GM12878 (cell line): Measurements from ENCODE around the gene CA6. TPM values are rescaled to one million over a fixed set of nuclear protein-coding genes. Genes with fewer than 3 reads are reported as not detected.

Experiments used
- ATAC-seq: fragments of 200-7000 bp; cut with Tn5 transposase; 3 replicates; pipeline ENCODE4 v1.9.1; 2020; ENCODE audit warnings: mild to moderate bottlenecking, moderate library complexity
- BruUV-seq: library from RNA; stranded (reverse); fragments of 400-500 nt; replicated peaks from 2 replicates; lab custom pipeline; 2021; lab: Mats Ljungman, UMichigan
- CTCF ChIA-PET: fragments of 300-600 bp; sonication (Branson Sonifier 250); formaldehyde crosslinking; extraction: SDS; loops from one replicate; lab custom pipeline; 2021; ENCODE audit warnings: inconsistent platforms; lab: Yijun Ruan, JAX
- POLR2A ChIA-PET: fragments of 350-600 bp; formaldehyde crosslinking; extraction: SDS; loops from one replicate; lab custom pipeline; 2021; ENCODE audit warnings: inconsistent platforms; lab: Charles Lee
- RAD21 ChIA-PET: fragments of 300-600 bp; sonication (Branson Sonifier 250); formaldehyde crosslinking; loops from one replicate; lab custom pipeline; 2023; ENCODE audit warnings: antibody characterized with exemption; ENCODE audit not compliant: unreplicated experiment; lab: Charles Lee
- SMC1A ChIA-PET: fragments of 300-600 bp; sonication (Branson Sonifier 250); formaldehyde crosslinking; loops from one replicate; lab custom pipeline; 2023; ENCODE audit not compliant: unreplicated experiment, uncharacterized antibody; lab: Charles Lee
- DNase-seq: peaks from one replicate; pipeline ENCODE4 v3.0.0-alpha.2; 2011; ENCODE audit warnings: low read depth, low spot score
- FAIRE-seq: peaks from 3 replicates; lab custom pipeline; 2011; peaks lifted over from hg19 to GRCh38; lab: Jason Lieb, UNC
- H2AFZ ChIP-seq: 2 replicates; pipeline ENCODE4 v1.6.0; 2011; ENCODE audit warnings: low read depth, low read length, control low read depth; ENCODE audit not compliant: control insufficient read depth
- H3K27ac ChIP-seq: 2 replicates; pipeline ENCODE4 v1.5.1; 2011; ENCODE audit warnings: control low read depth; ENCODE audit not compliant: control insufficient read depth, insufficient read depth
- H3K27me3 ChIP-seq, 2 experiments: replicated peaks in 1 of 2; 2 replicates each; pipeline versions ENCODE4 v1.6.0 to v1.6.1; 2011; ENCODE audit warnings: low read length in 1 of 2; ENCODE audit not compliant: control insufficient read depth in 2 of 2, insufficient read depth in 2 of 2
- H3K36me3 ChIP-seq, 2 experiments: 2 replicates each; pipeline ENCODE4 v1.5.1; 2011; ENCODE audit warnings: low read length in 1 of 2; ENCODE audit not compliant: control insufficient read depth in 2 of 2, insufficient read depth in 2 of 2
- H3K4me1 ChIP-seq: 2 replicates; pipeline ENCODE4 v1.6.1; 2011; ENCODE audit warnings: mild to moderate bottlenecking, low read length, moderate library complexity, mixed read lengths; ENCODE audit not compliant: control insufficient read depth, insufficient read depth
- H3K4me2 ChIP-seq: 2 replicates; pipeline ENCODE4 v1.6.0; 2011; ENCODE audit warnings: control low read depth; ENCODE audit not compliant: control insufficient read depth, insufficient read depth
- H3K4me3 ChIP-seq: fragments of 200-600 bp; sonication (generic); 2 replicates; pipeline ENCODE4 v1.5.1; 2016
- H3K79me2 ChIP-seq: 2 replicates; pipeline ENCODE4 v1.6.0; 2011; ENCODE audit warnings: low read length; ENCODE audit not compliant: control insufficient read depth, insufficient read depth
- H3K9ac ChIP-seq: 2 replicates; pipeline ENCODE4 v1.8.0; 2011; ENCODE audit warnings: low read length, control low read depth, mixed read lengths; ENCODE audit not compliant: control insufficient read depth, insufficient read depth
- H3K9me3 ChIP-seq: replicated peaks from 3 replicates; pipeline ENCODE4 v1.5.1; 2011; ENCODE audit warnings: mild to moderate bottlenecking, low read length; ENCODE audit not compliant: control insufficient read depth, insufficient read depth
- H4K20me1 ChIP-seq: 2 replicates; pipeline ENCODE4 v1.6.0; 2011; ENCODE audit not compliant: control insufficient read depth, insufficient read depth
- FOS ChIP-seq: IDR thresholded peaks from 3 replicates; pipeline ENCODE4 v1.6.1; 2011; ENCODE audit warnings: borderline replicate concordance; ENCODE audit not compliant: insufficient read length; ENCODE audit errors: extremely low read depth
- HCFC1 ChIP-seq: fragments of 150-350 bp; IDR thresholded peaks from 2 replicates; pipeline ENCODE4 v1.6.1; 2014; ENCODE audit warnings: low read length
- HDAC2 ChIP-seq: fragments of 200-600 bp; sonication (generic); IDR thresholded peaks from 2 replicates; pipeline ENCODE4 v1.6.1; 2017
- KAT2A ChIP-seq: conservative IDR thresholded peaks from 2 replicates; pipeline ENCODE4 v1.6.1; 2011; ENCODE audit warnings: low read depth, low read length; ENCODE audit not compliant: control insufficient read depth
- MXI1 ChIP-seq: fragments of 150-350 bp; IDR thresholded peaks from 2 replicates; pipeline ENCODE4 v1.6.1; 2011; ENCODE audit warnings: low read depth, mild to moderate bottlenecking, inconsistent platforms, low read length, improper control_type of control experiment
- NBN ChIP-seq: fragments of 450-650 bp; IDR thresholded peaks from 2 replicates; pipeline ENCODE4 v1.6.1; 2016
- POLR2A ChIP-seq: IDR thresholded peaks from 2 replicates; pipeline ENCODE4 v1.6.1; 2011; ENCODE audit warnings: low read depth, mild to moderate bottlenecking, low read length
- RBBP5 ChIP-seq: fragments of 200-600 bp; sonication (generic); conservative IDR thresholded peaks from 2 replicates; pipeline ENCODE4 v1.6.1; 2016
- RFX5 ChIP-seq: IDR thresholded peaks from 2 replicates; pipeline ENCODE4 v1.6.1; 2011; ENCODE audit warnings: low read depth, low read length, improper control_type of control experiment
- SIX5 ChIP-seq: IDR thresholded peaks from 2 replicates; pipeline ENCODE4 v1.6.1; 2011; ENCODE audit warnings: mild to moderate bottlenecking, low read depth, low read length, moderate library complexity; ENCODE audit not compliant: severe bottlenecking
- SREBF1 ChIP-seq: IDR thresholded peaks from 2 replicates; pipeline ENCODE4 v1.6.1; 2012; ENCODE audit warnings: mild to moderate bottlenecking, low read length
- SUPT20H ChIP-seq: IDR thresholded peaks from 2 replicates; pipeline ENCODE4 v1.6.1; 2011; ENCODE audit warnings: low read depth, mild to moderate bottlenecking, low read length, moderate library complexity, borderline replicate concordance; ENCODE audit not compliant: control insufficient read depth
- TAF1 ChIP-seq: IDR thresholded peaks from 2 replicates; pipeline ENCODE4 v1.6.1; 2011; ENCODE audit warnings: mild to moderate bottlenecking, low read depth, low read length, borderline replicate concordance
- TBL1XR1 ChIP-seq: IDR thresholded peaks from 2 replicates; pipeline ENCODE4 v1.6.1; 2012; ENCODE audit warnings: low read depth, low read length, improper control_type of control experiment
- TCF12 ChIP-seq: IDR thresholded peaks from 2 replicates; pipeline ENCODE4 v1.6.1; 2011; ENCODE audit warnings: low read depth, mild to moderate bottlenecking, low read length
- TCF7 ChIP-seq: IDR thresholded peaks from 2 replicates; pipeline ENCODE4 v1.6.1; 2014; ENCODE audit warnings: antibody characterized with exemption, borderline replicate concordance
- WGBS: methylation state at CpG from one replicate; pipeline ENCODE4 v1.1.6; 2016; ENCODE audit warnings: low lambda C conversion rate; ENCODE audit not compliant: insufficient replicate concordance, insufficient coverage; ENCODE audit errors: missing lambda C conversion rate; 5-methylcytosine and 5-hydroxymethylcytosine counted together
- in situ Hi-C: fragments of 300-500 bp; cut with MboI; formaldehyde crosslinking; loops from 9 replicates; pipeline ENCODE4 v1.14.3; 2018; ENCODE audit warnings: mixed read lengths
- intact Hi-C: fragments of 100-400 bp; cut with micrococcal nuclease; formaldehyde crosslinking; loops from one replicate; pipeline ENCODE4 v1.14.2; 2022; ENCODE audit not compliant: unreplicated experiment
- polyA plus RNA-seq, 11 experiments: library from polyadenylated mRNA; depleted of rRNA in 4 of 11; unstranded in 6 of 11; stranded (reverse) in 5 of 11; fragments of >200 nt; fragmentation: Nextera tagmentation in 4 of 11; fragmentation: Illumina TruSeq in 1 of 11; extraction: Ambion mirVana in 4 of 11; extraction: Trizol in 1 of 11; gene quantifications; 1 replicate in 1 of 11; 2 replicates in 10 of 11; pipeline versions ENCODE4 v1.2.1 to v1.2.3, GENCODE V29; 2011 to 2016; ENCODE audit warnings: inconsistent platforms in 2 of 11, missing spikeins in 2 of 11, low read depth in 1 of 11
- total RNA-seq, 4 experiments: library from RNA; depleted of rRNA in 3 of 4; stranded (reverse); fragments of >200 nt in 3 of 4; fragmentation: Illumina TruSeq in 1 of 4; extraction: Trizol in 1 of 4; gene quantifications; 2 replicates each; pipeline versions ENCODE4 v1.2.1 to v1.2.3, GENCODE V29; 2013 to 2021
- TF ChIP-seq, protein P1 (sequence below): IDR thresholded peaks from 2 replicates; pipeline ENCODE4 v1.6.1; 2012; ENCODE audit warnings: low read depth, low read length, improper control_type of control experiment

The CA6 gene
- total and polyA plus RNA-seq, 10 of the 15 experiments (the other 5 are each of a cell fraction or from before 2014, with no cell fraction given): not detected

DNA sequence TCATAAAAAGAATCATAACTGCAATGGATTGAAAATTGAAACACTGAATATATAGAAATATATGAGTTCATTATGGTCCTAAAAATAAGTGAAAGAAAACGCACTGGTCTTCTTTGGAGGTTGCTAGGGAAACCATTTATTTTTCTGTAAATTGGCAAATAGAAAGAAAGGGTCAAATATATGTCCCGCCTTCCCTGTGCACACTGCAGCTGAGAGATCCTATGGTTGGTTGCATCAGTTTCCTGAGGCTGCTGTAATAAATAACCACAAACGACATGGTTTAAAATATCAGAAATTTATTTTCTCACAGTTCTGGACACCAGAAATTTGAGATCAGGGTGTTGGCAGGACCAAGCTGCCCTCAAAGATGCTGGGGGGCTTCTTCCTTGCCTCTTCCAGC, 35.0 kb downstream of the CA6 start:
- TF ChIP-seq, protein P1, sequence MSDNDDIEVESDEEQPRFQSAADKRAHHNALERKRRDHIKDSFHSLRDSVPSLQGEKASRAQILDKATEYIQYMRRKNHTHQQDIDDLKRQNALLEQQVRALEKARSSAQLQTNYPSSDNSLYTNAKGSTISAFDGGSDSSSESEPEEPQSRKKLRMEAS: no peak
- no peak overlapping the region for H3K9ac ChIP-seq
- no peaks in the 10 kb centered on the region for H3K9me3 ChIP-seq
- H3K27ac ChIP-seq: no peak overlapping the region
- H4K20me1 ChIP-seq: no peaks in the 10 kb centered on the region
- FAIRE-seq (no peak), ATAC-seq (no peak), DNase-seq (no peak)
- SMC1A ChIA-PET: no interaction called here
- H3K4me1 ChIP-seq: no peaks in the 10 kb centered on the region
- POLR2A ChIA-PET: no interaction called here
- H3K4me2 ChIP-seq: no peak overlapping the region
- CTCF ChIA-PET: interaction anchor here (1.2 to 1.8 kb wide), 3 partner anchors 9 to 62 kb away, joined by 3 to 9 read pairs (median 5); no protein-coding TSS in a partner anchor
- in situ Hi-C loops (no loop called here), intact Hi-C loops (no loop called here)
- no peak overlapping the region for H2AFZ ChIP-seq
- H3K27me3 ChIP-seq: peaks cover 0 to 2% of the 10 kb centered on the region in 2 experiments; a peak in 2 of 4 replicates
- H3K36me3 ChIP-seq: no peaks in the 10 kb centered on the region
- no peaks in the 10 kb centered on the region for H3K79me2 ChIP-seq
- RAD21 ChIA-PET: no interaction called here
- WGBS: 3% methylated on average over 3 of the region's 3 CpGs
- H3K4me3 ChIP-seq: no peak overlapping the region
- BruUV-seq: no TSS peak

DNA sequence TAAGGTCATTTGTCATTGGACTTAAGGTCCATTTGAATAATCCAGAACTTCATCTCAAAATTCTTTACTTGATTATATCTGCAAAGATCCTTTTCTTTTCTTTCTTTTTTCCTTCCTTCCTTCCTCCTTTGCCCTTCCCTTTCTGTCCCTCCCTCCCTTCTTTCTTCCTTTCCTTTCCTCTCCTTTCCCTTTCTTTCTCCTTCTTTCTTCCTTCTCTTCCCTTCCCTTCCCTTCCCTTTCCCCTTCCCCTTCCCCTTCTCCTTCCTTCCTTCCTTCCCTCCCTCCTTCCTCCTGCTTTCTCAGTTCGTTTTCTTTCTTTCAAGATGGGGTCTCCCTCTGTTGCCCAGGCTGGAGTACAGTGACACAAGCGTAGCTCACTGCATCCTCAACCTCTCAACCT, 35.5 kb downstream of the CA6 start:
- H3K4me1 ChIP-seq: no peaks in the 10 kb centered on the region
- ATAC-seq: no peak
- CTCF ChIA-PET: interaction anchor here (1.2 to 1.8 kb wide), 3 partner anchors 8 to 63 kb away, joined by 3 to 9 read pairs (median 5); no protein-coding TSS in a partner anchor
- BruUV-seq: no TSS peak
- no peaks in the 10 kb centered on the region for H4K20me1 ChIP-seq
- no peaks in the 10 kb centered on the region for H3K9me3 ChIP-seq
- POLR2A ChIA-PET: no interaction called here
- no peaks in the 10 kb centered on the region for H3K79me2 ChIP-seq
- peaks cover 0 to 2% of the 10 kb centered on the region in 2 experiments; a peak in 2 of 4 replicates for H3K27me3 ChIP-seq
- no peak overlapping the region for H2AFZ ChIP-seq
- no peak overlapping the region for H3K4me3 ChIP-seq
- 4% methylated on average over 2 of the region's 2 CpGs for WGBS
- intact Hi-C loops: no loop called here
- H3K4me2 ChIP-seq: no peak overlapping the region
- no peak for TF ChIP-seq SREBF1
- no peak for TF ChIP-seq NBN
- no peak for TF ChIP-seq SIX5
- no peak for TF ChIP-seq FOS
- TF ChIP-seq KAT2A: no peak
- TF ChIP-seq POLR2A: no peak
- no peak for TF ChIP-seq RFX5
- TF ChIP-seq TCF7: no peak
- TF ChIP-seq HCFC1: no peak
- TF ChIP-seq HDAC2: no peak
- no peak for TF ChIP-seq MXI1
- TF ChIP-seq RBBP5: no peak
- TF ChIP-seq SUPT20H: no peak
- TF ChIP-seq TAF1: no peak
- no peak for TF ChIP-seq TCF12
- no peak for TF ChIP-seq TBL1XR1
- in situ Hi-C loops: no loop called here
- SMC1A ChIA-PET: no interaction called here
- H3K36me3 ChIP-seq: no peaks in the 10 kb centered on the region
- FAIRE-seq: no peak
- DNase-seq: no peak
- RAD21 ChIA-PET: no interaction called here
- H3K27ac ChIP-seq: no peak overlapping the region
- H3K9ac ChIP-seq: no peak overlapping the region
